Measurements from ENCODE around the gene WRAP53.
A peak's percentile ranks its signal among the peaks of the same experiment; 100 is the strongest.
"Not testable (repeated sequence)": the region's sequence is repeated elsewhere in the genome, so short reads cannot be mapped to it uniquely, and the experiment has no call there.

WRAP53 gene

GRCh38 chr17:7687908-7688807 lies at the start of gene WRAP53:
WRAP53 (plus strand) TSS chr17:7688477; CDS start chr17:7688649, 172 bp downstream.
- peak; percentile 99 for DNase-seq

DNA sequence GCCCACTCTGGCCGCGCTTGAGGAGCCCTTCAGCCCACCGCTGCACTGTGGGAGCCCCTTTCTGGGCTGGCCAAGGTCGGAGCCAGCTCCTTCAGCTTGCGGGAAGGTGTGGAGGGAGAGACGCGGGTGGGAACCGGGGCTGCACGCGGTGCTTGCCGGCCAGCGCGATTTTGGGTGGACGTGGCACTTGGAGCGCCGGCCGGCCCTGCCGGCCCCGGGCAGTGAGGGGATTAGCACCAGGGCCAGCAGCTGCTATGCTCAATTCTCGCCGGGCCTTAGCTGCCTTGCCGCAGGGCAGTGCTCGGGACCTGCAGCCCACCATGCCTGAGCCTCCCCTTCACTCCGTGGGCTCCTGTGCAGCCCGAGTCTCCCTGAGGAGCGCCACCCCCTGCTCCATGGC lies 47.5 kb upstream of the WRAP53 start:
- no peak for DNase-seq

DNA sequence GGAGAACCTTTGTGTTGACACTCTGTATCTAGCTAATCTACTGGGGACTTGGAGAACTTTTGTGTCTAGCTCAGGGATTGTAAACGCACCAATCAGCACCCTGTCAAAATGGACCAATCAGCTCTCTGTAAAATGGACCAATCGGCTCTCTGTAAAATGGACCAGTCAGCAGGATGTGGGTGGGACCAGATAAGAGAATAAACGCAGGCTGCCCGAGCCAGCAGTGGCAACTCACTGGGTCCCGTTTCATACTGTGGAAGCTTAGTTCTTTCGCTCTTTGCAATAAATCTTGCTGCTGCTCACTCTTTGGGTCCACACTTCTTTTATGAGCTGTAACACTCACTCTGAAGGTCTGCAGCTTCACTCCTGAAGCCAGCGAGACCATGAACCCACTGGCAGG lies 46.6 kb upstream of the WRAP53 start:
- not testable (repeated sequence) for DNase-seq

GRCh38 chr17:7644775-7645174 lies 43.5 kb upstream of the WRAP53 start:
- DNase-seq: no peak

DNA sequence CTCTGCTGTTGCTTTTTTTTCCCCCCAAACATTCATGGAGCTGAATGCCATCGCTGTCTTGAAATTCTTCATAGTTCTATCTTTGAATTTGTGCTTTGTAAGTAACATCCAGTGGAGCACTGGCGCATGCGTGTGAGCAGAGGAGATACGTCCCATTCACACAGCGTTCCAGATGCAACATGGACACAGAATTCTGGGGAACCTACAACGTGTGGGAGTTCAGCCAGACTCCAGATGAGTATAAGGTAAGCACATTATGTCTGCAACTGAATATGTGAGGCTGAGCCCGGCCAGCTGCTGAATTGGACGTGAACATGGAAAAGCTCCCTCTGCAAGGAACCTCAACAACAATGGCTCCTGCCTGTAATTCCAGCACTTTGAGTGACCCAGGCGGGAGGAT lies 41.8 kb upstream of the WRAP53 start:
- no peak for DNase-seq

DNA sequence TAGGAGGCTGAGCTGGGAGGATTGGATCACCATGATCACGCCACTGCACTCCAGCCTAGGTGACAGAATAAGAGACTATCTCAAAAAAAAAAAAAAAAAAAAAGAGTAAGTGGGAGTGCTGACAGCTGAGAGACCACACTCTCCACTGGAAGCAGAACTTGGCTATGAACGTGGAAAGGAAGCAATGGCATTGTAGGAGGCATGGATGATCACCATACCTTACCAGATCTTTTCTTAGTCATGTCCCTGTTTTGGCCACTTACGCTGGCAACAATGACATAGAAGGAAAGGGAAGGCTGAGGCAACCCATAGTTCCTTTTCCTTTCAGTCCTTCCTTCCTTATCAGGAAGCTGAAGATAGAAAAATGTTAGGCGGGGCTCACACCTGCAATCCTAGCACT lies 41.3 kb upstream of the WRAP53 start:
- DNase-seq: no peak

DNA sequence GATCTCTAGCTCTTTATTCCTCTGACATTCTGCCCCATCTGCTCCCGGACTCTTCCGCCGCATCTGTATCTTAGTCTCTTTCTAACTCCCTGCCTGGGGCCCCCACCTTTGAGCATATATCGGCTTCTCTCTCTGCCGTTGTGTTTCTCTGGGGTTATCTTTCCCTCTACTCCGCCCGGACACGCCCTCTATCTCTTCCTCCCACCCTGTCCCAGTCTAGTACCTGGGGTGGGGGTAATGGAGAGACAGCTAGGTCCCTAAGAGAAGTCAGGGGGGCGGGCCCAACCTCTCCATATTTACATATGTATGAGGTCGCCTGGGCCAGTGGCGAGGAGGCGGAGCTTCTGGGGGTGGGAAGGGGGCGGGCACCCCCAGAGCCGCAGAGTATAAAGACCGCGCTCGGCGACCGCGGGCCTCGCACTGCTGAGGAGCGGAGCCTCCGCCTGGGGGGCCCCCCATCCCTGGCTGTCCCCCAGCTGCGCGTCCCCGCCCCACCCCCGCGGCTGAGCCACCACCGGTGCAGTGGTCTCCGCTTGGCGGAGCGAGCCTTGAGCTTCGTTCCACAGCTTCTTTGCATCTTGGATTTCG lies 37.7 kb upstream of the WRAP53 start, which contains the start of gene ATP1B2:
Gene ATP1B2 (plus strand): TSS at position 418 of the 588 bp plus-strand sequence. CDS start 593 bp downstream, outside the sequence.
- DNase-seq: peak; percentile 96

GRCh38 chr17:7651097-7651664 lies 37.1 kb upstream of the WRAP53 start:
- no peak for DNase-seq

DNA sequence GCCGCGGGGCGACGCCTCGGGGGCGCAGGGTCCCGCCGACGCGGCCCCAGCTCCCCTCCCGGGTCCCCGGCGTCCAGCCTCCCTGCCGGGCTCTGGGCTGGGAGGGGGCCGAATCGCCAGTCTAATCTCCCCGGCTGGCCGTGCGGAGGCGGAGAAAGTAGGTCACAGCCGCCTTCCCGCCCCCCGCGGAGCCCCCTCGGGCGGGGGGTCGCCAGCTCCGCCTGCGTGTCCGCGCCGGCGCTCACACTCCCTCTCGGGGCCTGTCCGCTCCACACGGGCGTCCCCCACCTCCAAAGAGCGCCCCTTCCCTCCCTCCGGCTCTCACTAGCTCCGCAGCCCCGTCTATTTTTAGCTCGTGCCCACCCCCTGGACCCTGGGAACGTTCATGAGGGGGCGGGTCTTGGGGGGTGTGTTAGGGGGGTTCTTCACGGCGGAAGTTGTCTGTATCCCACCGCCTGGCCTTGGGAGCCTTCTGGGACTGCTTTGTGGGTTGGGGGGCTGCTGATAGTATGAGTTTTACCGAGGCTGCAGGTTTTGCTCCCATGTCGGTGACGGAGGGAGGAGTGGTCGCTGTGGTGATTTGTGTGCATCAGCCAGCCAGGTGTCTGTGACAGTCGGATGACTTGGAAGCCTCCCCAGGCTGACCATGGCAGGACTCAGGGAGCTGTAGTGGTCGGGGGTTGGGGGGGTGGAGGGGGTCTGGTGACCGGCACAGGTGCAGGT lies 36.5 kb upstream of the WRAP53 start:
- no peak for DNase-seq

GRCh38 chr17:7652388-7653356 lies 35.6 kb upstream of the WRAP53 start:
- no peak for DNase-seq

- no peak for DNase-seq
These were observed 33.3 kb upstream of the WRAP53 start for GRCh38 chr17:7654832-7655540.

DNA sequence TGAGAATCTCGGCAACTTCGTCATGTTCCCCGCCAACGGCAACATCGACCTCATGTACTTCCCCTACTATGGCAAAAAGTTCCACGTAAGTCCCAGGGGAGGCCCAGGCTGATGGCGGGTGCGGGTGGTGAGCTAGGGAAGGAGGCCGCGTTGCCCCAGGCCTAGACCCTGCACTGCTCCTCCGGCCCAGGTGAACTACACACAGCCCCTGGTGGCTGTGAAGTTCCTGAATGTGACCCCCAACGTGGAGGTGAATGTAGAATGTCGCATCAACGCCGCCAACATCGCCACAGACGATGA lies 32.8 kb upstream of the WRAP53 start:
- no peak for DNase-seq

- DNase-seq: no peak
These were observed 31.2 kb upstream of the WRAP53 start for GRCh38 chr17:7656958-7657609.

DNA sequence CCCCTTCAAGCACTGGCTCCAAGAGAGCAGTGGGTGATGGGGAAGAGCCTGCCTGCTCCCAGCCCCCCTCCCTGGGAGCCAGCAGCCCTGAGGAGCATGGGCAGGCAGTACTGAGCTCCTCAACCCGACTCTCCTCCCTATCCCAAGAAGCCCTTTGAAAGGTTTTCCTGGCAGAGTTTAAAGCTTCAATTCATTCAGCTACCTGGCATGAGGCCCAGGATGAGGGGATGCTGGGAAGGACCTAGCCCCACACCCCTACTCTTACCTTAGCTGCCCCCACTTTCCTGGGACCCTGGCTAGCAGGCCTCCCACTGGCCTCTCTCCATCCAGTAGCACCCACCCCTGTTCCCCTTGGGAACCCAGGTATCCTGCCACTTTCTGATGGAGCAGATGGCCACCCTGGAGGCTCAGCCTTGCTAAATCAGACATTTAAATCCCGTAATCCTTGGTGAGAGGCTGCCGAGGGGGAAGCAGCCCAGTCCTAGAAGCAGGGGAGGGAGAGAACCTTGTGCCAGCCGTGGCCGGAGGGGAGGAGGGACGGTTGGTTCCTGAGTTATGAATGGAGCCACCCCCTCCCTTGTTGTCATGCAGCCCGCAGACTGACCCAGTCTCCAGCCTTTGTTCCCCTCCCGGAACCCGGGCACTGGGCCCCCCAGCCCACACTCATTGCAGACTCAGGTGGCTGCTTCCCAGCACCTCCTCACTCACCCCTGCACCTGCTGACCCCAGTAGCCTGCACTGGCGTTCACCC lies 20.4 kb upstream of the WRAP53 start:
- DNase-seq: no peak

DNA sequence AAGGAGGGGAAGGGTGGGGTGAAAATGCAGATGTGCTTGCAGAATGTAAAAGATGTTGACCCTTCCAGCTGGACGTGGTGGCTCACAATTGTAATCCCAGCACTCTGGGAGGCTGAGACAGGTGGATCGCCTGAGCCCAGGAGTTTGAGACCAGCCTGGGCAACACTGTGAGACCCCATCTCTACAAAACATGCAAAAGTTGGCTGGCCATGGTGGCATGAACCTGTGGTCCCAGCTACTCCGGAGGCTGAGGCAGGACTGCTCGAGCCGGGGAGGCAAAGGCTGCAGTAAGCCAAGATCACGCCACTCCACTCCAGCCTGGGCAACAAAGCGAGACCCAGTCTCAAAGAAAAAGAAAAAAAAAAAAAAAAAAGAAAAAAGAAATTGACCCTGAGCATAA lies 19.8 kb upstream of the WRAP53 start:
- DNase-seq: no peak

DNA sequence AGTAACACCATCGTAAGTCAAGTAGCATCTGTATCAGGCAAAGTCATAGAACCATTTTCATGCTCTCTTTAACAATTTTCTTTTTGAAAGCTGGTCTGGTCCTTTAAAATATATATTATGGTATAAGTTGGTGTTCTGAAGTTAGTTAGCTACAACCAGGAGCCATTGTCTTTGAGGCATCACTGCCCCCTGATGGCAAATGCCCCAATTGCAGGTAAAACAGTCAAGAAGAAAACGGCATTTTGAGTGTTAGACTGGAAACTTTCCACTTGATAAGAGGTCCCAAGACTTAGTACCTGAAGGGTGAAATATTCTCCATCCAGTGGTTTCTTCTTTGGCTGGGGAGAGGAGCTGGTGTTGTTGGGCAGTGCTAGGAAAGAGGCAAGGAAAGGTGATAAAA lies 15.0 kb upstream of the WRAP53 start:
- DNase-seq: peak; percentile 57

DNA sequence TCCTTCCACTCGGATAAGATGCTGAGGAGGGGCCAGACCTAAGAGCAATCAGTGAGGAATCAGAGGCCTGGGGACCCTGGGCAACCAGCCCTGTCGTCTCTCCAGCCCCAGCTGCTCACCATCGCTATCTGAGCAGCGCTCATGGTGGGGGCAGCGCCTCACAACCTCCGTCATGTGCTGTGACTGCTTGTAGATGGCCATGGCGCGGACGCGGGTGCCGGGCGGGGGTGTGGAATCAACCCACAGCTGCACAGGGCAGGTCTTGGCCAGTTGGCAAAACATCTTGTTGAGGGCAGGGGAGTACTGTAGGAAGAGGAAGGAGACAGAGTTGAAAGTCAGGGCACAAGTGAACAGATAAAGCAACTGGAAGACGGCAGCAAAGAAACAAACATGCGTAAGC lies 13.3 kb upstream of the WRAP53 start:
- no peak for DNase-seq

DNA sequence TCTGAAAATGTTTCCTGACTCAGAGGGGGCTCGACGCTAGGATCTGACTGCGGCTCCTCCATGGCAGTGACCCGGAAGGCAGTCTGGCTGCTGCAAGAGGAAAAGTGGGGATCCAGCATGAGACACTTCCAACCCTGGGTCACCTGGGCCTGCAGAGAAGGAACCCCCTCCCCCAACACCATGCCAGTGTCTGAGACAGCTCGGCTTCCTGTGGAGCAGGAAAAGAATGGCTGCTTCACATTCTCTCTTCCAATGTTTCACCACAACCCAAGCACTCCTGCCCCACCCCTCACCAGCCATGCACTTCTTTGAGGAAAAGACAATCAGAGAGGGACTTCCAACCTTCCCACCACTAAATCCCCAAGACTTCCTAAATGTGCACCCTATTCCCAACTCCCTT lies 11.7 kb upstream of the WRAP53 start:
- DNase-seq: no peak

DNA sequence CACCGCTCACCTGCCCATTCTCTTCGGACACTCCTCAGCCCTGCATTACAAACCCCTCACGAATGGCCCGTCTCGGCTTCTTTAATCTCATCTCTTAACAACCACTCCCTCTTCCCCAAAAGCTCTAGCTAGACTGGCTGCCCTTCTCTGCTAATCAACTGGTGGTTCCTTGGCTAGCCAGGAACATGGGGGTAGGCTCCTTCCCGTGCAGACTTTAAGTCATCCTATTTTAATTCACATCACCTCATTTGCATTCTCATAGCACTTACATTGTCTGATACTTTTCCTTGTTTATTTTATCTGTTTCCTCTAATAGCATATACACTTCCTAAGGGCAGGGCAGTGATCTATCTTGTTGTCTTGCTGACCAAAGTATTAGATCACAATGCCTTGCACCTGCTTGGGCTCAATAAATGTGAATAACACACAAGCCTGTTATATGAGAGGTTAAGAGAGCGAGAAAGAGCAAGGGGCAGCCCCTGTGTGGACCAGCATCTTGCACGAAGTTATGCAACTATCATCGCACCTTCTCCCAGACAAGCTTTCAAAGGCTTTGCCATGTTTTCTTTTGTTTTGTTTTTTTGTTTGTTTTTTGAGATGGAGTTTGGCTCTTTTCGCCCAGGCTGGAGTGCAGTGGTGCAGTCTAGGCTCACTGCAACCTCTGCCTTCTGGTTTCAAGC lies 10.7 kb upstream of the WRAP53 start:
- DNase-seq: no peak
